Measurements from ENCODE around the gene EFNA5. TPM values are rescaled to one million over a fixed set of nuclear protein-coding genes. Genes with fewer than 3 reads are reported as not detected.

Gene EFNA5
- total RNA-seq, 1 experiment from 2014 or later = 1.5 TPM

DNA sequence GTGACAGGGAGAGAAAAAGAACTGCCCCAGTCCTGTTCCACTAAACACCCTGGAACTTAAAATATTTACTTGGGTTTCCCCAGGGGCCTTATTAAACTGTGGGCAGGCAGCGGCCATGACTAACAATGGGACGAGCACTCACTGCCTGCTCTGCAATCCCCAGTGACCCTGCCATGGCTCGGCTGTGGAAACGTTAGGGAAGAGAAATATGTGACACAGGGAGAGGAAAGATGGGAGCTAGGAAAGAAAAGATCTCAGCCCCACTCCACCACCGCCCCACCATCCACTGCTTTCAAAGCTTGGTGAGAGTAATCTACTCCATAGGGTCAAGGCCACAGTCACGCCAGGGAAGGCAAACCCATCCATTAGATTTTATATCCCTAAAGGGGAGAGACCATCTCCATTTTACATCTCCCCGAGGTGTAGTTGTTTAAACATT, 117.6 kb downstream of the EFNA5 start:
- no peaks in the 10 kb centered on the region for H3K27me3 ChIP-seq (replicated peaks; ENCODE audit: control insufficient read depth, insufficient read depth, low read length)
- Mint-ChIP-seq H3K9me3 (ENCODE audit: unreplicated experiment) (no peaks in the 10 kb centered on the region), H3K27me3 (ENCODE audit: insufficient read depth, unreplicated experiment) (peaks cover 3% of the 10 kb centered on the region), H3K27ac (ENCODE audit: unreplicated experiment) (no peak overlapping the region), H3K4me1 (ENCODE audit: low read depth, unreplicated experiment) (peaks cover 11% of the 10 kb centered on the region), H3K4me3 (ENCODE audit: unreplicated experiment) (no peak overlapping the region), H3K36me3 (ENCODE audit: insufficient read depth, unreplicated experiment) (no peaks in the 10 kb centered on the region)
- CTCF ChIA-PET = no interaction called here
- H3K36me3 ChIP-seq (ENCODE audit: control insufficient read depth, insufficient read depth, low read length) = no peaks in the 10 kb centered on the region
- peaks cover 9% of the 10 kb centered on the region; the same call in 1 of the 2 replicates for H3K4me1 ChIP-seq
- DNase-seq = no peak
- no peaks in the 10 kb centered on the region for H3K9me3 ChIP-seq
- TF ChIP-seq, protein P1, sequence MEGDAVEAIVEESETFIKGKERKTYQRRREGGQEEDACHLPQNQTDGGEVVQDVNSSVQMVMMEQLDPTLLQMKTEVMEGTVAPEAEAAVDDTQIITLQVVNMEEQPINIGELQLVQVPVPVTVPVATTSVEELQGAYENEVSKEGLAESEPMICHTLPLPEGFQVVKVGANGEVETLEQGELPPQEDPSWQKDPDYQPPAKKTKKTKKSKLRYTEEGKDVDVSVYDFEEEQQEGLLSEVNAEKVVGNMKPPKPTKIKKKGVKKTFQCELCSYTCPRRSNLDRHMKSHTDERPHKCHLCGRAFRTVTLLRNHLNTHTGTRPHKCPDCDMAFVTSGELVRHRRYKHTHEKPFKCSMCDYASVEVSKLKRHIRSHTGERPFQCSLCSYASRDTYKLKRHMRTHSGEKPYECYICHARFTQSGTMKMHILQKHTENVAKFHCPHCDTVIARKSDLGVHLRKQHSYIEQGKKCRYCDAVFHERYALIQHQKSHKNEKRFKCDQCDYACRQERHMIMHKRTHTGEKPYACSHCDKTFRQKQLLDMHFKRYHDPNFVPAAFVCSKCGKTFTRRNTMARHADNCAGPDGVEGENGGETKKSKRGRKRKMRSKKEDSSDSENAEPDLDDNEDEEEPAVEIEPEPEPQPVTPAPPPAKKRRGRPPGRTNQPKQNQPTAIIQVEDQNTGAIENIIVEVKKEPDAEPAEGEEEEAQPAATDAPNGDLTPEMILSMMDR (IDR thresholded peaks at IDR 0.05; ENCODE audit: insufficient read depth in 1 of 2, low read depth in 1 of 2, low read length in 1 of 2, severe bottlenecking in 1 of 2, unreplicated experiment in 1 of 2) = no peak
- POLR2A ChIA-PET = no interaction called here
- intact Hi-C loops (cut with micrococcal nuclease; ENCODE audit: unreplicated experiment) = no loop called here
- no TSS peak for BruUV-seq (replicated peaks)
- no peak overlapping the region for H3K4me3 ChIP-seq (ENCODE audit: low read depth, low read length)

DNA sequence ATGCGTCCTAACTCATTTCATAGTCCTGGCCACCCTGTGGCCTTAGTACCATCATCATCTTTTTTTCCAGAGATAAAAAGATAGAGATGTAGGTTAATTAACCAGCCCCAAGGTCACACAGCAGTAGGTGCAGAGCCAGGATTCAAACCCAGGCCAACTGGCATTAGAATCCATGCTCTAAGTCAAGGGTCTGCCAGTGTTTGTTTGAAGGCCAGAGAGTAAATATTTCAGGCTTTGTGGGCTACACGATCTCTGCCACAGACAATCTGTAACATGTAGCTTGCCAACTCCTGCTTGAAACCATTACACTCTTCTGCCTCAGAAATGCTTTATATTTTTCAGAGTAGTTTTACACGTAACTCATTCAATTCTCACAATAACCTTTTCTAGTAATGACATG, 119.6 kb downstream of the EFNA5 start:
- H3K36me3 Mint-ChIP-seq (ENCODE audit: insufficient read depth, unreplicated experiment) = no peaks in the 10 kb centered on the region
- H3K4me1 Mint-ChIP-seq (ENCODE audit: low read depth, unreplicated experiment) = no peaks in the 10 kb centered on the region
- TF ChIP-seq, protein P1 (IDR thresholded peaks at IDR 0.05; ENCODE audit: insufficient read depth in 1 of 2, low read depth in 1 of 2, low read length in 1 of 2, severe bottlenecking in 1 of 2, unreplicated experiment in 1 of 2) = no peak

DNA sequence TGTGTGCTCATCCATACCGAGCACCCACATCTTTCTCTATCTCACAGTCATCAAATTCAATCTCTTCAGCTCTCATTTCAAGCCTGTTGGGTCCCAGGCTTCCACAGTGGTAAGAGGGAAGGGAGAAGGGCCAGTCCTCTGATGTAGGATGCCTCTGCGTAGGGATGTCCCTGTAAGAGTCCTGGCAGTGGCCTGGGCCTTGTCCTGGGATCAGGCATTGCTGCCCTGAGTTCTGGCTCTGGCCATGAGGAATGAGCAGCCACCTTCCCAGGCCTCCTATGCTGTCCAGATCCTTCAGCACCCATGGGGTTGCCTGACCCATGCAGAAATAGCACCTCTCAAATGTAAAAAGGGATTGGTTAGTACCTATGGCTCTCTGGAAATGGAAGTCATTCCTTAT, 121.2 kb downstream of the EFNA5 start:
- Mint-ChIP-seq H3K4me1 (ENCODE audit: low read depth, unreplicated experiment) (no peaks in the 10 kb centered on the region), H3K27me3 (ENCODE audit: insufficient read depth, unreplicated experiment) (no peaks in the 10 kb centered on the region), H3K9me3 (ENCODE audit: unreplicated experiment) (no peaks in the 10 kb centered on the region), H3K4me3 (ENCODE audit: unreplicated experiment) (no peak overlapping the region), H3K27ac (ENCODE audit: unreplicated experiment) (no peak overlapping the region), H3K36me3 (ENCODE audit: insufficient read depth, unreplicated experiment) (no peaks in the 10 kb centered on the region)
- ChIA-PET CTCF (no interaction called here), POLR2A (no interaction called here)
- BruUV-seq (replicated peaks) = no TSS peak
- Histone ChIP-seq H3K9me3 (no peaks in the 10 kb centered on the region), H3K4me1 (no peaks in the 10 kb centered on the region), H3K27me3 (replicated peaks; ENCODE audit: control insufficient read depth, insufficient read depth, low read length) (no peaks in the 10 kb centered on the region), H3K4me3 (ENCODE audit: low read depth, low read length) (no peak overlapping the region), H3K36me3 (ENCODE audit: control insufficient read depth, insufficient read depth, low read length) (no peaks in the 10 kb centered on the region)
- DNase-seq = no peak
- intact Hi-C loops (cut with micrococcal nuclease; ENCODE audit: unreplicated experiment) = no loop called here
- TF ChIP-seq, protein P1 (IDR thresholded peaks at IDR 0.05; ENCODE audit: insufficient read depth in 1 of 2, low read depth in 1 of 2, low read length in 1 of 2, severe bottlenecking in 1 of 2, unreplicated experiment in 1 of 2) = no peak

More for the DNA sequence above, 119.6 kb downstream of the EFNA5 start:
- POLR2A ChIA-PET = no interaction called here
- Mint-ChIP-seq H3K27ac (ENCODE audit: unreplicated experiment) (no peak overlapping the region), H3K4me3 (ENCODE audit: unreplicated experiment) (no peak overlapping the region), H3K27me3 (ENCODE audit: insufficient read depth, unreplicated experiment) (peaks cover 2% of the 10 kb centered on the region), H3K9me3 (ENCODE audit: unreplicated experiment) (no peaks in the 10 kb centered on the region)
- no TSS peak for BruUV-seq (replicated peaks)
- Histone ChIP-seq H3K4me3 (ENCODE audit: low read depth, low read length) (no peak overlapping the region), H3K4me1 (no peaks in the 10 kb centered on the region), H3K27me3 (replicated peaks; ENCODE audit: control insufficient read depth, insufficient read depth, low read length) (no peaks in the 10 kb centered on the region), H3K9me3 (no peaks in the 10 kb centered on the region), H3K36me3 (ENCODE audit: control insufficient read depth, insufficient read depth, low read length) (no peaks in the 10 kb centered on the region)
- no peak for DNase-seq
- intact Hi-C loops (cut with micrococcal nuclease; ENCODE audit: unreplicated experiment) = no loop called here
- CTCF ChIA-PET = no interaction called here
